GM12892 (cell line): ENCODE measurements around the gene TENT5C.

Experiments used
- POLR2A ChIP-seq: IDR thresholded peaks from 2 replicates; pipeline ENCODE4 v1.6.1; 2011; ENCODE audit warnings: low read depth, low read length, control low read depth
- POLR2AphosphoS5 ChIP-seq: IDR thresholded peaks from 2 replicates; pipeline ENCODE4 v1.6.1; 2011; ENCODE audit warnings: low read depth, low read length, control low read depth
- TAF1 ChIP-seq: IDR thresholded peaks from 2 replicates; pipeline ENCODE4 v1.6.1; 2011; ENCODE audit warnings: low read depth, mild to moderate bottlenecking, control low read depth, low read length, borderline replicate concordance

GRCh38 chr1:117567435-117567834 lies 38.4 kb upstream of the TENT5C start:
- TF ChIP-seq POLR2A (no peak), POLR2AphosphoS5 (no peak), TAF1 (no peak)
